Prostate gland (tissue), 2 donors: ENCODE measurements around the gene ING2.

Experiments
- CTCF ChIP-seq, 4 experiments: fragments of 200-600 bp in 2 of 4; fragments of 450-650 bp in 2 of 4; sonication (generic) in 2 of 4; IDR thresholded peaks; 1 replicate in 3 of 4; 2 replicates in 1 of 4; pipeline ENCODE4 v1.5.1; 2016 to 2019; ENCODE audit warnings: antibody characterized with exemption in 4 of 4, mild to moderate bottlenecking in 2 of 4, moderate library complexity in 2 of 4
- POLR2A ChIP-seq: fragments of 450-650 bp; IDR thresholded peaks from one replicate; pipeline ENCODE4 v1.6.1; 2016; ENCODE audit warnings: antibody characterized with exemption, mild to moderate bottlenecking
- POLR2AphosphoS5 ChIP-seq: sonication (generic); formaldehyde crosslinking; IDR thresholded peaks from one replicate; pipeline ENCODE4 v1.6.1; 2017; ENCODE audit warnings: antibody characterized with exemption

- TF ChIP-seq CTCF (IDR thresholded peaks at IDR 0.05) (no peak), POLR2A (no peak), POLR2AphosphoS5 (no peak)
Observed at GRCh38 chr4:183478123-183478522, 26.7 kb upstream of the ING2 start.
